Activated CD4-positive, alpha-beta T cell treated with anti-CD3 and anti-CD28 coated beads, Interleukin-2, amount 50 U/mL, for 1 hour (primary cell): Measurements from ENCODE around the gene RNF169.

Experiments
- DNase-seq: peaks from one replicate; pipeline ENCODE4 v3.0.0-alpha.2; 2020

Gene RNF169

GRCh38 chr11:74826901-74827300, 78.3 kb downstream of the RNF169 start:
- DNase-seq: no peak

DNA sequence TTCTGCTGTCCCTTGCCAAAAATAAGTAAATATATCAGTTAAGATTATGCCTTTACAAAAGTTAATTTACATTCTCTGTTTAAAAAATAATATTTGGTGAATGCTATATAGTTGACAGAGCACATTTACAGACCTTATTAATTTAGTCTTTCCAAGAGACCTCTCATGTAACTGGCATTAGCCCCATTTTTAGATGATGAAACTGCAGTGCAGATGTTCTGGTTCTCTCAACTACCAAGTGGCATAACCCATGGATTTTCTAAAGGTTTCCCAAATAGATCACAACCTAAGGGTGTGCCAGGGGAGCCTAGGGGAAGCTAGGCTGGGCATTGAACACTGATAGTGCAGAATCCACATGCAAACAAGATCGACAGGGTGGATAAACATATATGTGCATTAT, 88.5 kb downstream of the RNF169 start:
- DNase-seq: no peak

DNA sequence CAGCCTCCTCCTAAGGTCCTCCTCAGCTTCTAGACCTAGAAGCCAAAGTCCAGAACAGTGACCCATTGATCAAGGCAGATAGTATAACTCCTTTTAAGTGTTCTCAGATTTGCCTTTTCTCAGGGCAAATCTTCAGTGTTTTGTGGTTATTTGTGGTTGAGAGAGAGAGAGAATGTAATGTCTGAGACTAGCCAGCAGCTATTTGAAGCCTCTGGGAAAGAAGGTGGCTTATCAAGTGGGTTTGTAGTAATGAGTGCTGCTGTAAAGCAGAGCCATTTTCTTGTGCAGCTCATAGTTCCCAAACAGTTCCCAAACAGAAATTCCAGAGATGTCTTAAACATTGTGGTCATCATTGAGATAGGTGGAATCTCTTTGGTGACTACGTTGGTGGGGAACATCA, 89.5 kb downstream of the RNF169 start:
- DNase-seq: no peak

DNA sequence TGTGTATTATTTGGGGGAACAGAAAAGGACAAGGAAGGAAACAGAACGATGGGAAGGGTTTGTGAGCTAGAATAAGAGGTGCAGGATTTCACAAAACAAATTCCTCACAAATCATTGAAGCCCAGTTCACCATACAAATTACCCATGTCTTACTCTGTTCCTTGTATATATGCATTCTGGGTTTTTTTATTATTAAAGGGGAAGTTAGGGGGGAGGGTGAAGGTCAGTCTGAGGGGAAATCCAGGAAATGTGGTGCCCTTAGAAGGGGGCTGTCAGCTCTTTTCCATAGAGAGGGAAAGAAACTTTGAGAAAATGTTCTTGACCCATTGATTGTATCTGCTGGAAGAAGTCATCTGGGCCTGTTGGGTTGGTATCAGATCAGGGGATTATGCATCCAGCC, 90.8 kb downstream of the RNF169 start:
- DNase-seq: no peak

DNA sequence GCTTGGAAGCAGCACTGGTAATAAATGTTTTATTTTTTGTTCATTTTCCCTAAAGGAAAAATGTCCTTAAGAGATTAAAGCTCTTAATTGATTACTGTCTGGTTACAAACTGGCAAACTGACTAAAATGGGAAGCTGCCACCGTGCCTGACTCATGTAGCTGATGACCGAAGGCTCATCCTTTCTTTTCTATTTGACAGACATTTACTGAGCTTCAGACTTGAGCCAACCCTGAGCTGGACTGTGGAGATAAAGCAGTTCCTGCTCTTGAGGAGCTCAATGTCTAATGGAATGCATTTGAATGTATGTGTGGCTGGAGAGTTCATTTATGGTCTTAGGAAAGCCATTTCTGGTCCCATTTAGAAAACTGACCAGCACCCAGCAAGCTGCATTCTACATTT, 91.3 kb downstream of the RNF169 start:
- no peak for DNase-seq

DNA sequence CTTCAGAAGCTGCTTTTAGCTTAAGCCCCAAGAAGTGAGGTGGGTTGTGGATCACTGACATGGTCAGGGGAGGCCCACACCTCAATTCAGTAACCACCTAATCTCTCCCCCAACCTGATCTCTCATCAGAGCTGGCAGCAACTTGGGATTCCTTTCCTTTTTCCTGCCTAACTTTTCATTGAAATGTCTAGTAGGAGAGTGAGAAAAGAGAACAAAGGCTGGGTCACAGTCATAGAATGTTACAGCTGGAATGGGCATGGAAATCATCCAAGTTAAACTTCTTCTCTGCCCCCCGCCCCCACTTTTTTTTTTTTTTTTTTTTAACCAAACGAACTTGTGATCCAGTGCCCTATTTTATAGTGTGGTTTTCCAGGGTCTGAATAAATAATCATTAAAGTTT, 91.8 kb downstream of the RNF169 start:
- DNase-seq: no peak

GRCh38 chr11:74842967-74843366, 94.3 kb downstream of the RNF169 start:
- no peak for DNase-seq

GRCh38 chr11:74844072-74844471, 95.4 kb downstream of the RNF169 start:
- DNase-seq: no peak

DNA sequence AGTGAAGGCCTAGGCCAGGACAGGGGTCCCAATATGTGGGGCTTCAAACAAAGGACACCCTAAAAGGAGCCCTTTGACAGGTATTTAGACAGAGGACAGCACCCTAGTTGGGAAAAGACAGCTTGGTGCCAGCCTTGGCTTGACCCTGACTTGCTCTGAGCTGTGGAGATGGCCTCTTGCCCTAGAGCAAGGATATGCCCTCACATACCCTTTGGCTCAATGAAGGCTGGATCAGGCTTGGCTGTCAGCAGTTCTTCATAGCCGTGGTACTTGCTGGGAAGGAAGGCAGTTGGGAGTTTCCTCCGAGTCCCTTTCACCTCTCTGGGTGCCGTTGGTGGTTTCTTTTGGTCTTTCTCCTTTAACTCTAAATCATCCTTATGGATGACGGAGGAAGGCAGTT, 96.2 kb downstream of the RNF169 start:
- DNase-seq: no peak

- DNase-seq: no peak
Observed at GRCh38 chr11:74845978-74846517, 97.4 kb downstream of the RNF169 start.

GRCh38 chr11:74846770-74847169, 98.1 kb downstream of the RNF169 start:
- no peak for DNase-seq

DNA sequence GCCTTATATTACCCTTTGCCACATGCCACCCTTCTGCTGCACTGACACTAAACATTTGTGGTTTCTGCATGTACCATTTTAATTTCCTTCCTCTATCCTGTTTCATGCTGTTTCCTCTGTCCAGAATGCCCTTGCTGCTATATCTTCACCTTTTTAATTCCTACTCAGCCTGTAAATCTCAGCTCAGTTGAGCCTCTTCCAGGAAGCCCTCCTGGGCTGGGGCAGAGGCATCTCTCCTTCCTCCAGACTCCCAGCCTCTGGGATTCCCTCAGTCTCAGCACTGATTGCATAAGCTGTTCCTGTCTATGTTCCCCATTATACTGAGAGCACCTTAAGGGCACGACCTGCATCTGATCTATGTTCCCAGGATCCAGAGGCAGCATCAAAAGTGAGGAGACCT, 98.7 kb downstream of the RNF169 start:
- DNase-seq: no peak

DNA sequence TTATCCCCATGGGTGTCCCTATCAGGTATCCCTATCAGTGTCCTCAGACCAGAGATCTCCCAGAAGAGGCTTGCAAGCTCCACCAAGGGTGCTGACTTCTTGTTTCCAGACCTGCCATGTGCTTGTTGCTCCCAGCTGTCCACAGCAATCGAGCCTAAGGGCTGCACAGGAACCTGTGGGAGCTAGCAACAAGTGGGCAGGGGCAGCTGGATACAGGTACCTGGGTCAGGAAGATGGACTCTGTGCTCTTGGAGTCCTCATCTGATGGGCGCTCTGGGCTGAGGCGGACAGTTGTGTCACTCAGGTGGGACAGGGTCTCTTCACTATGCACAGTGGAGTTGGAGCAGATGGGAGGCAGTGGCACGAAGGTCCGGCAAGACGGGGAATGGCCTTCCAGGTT, 99.2 kb downstream of the RNF169 start:
- no peak for DNase-seq

- no peak for DNase-seq
Observed at GRCh38 chr11:74849525-74850391, 101.1 kb downstream of the RNF169 start.

DNA sequence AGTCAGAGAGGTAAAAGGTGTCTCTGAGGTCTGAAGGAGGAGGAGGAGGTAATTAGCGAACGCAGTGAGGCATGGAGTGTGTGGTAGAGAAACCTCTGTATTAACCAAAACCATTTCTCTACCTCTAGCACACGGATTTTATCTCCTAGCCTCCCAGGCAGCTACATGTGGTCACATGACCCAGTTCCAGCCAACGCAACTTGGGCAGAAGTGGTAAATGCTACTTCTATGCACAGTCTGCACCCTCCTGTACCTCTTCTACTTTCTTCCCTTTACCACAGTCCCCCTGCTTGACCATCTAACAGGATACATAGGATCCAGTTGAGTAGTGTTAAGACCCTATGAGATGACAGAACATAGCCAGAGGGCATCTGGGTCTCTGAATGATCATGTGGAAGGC, 104.6 kb downstream of the RNF169 start:
- no peak for DNase-seq

DNA sequence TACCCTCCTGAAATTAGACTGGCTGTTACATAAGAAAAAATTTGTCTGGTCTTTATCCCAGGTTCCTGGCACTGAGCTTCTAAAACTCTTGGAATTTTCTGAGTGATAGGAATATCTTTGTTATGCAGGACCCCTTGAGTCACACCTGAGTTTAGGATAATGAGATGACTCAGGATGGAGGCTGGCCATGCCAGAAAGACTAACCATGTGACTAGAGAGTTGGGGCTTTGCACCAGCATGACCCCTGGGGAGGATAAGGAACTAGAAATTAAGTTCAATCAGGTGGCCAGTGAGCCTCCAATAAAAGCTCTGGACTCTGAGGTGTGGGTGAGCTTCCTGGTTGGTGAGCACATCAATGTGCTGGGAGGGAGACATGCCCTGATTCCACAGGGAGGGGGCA, 112.1 kb downstream of the RNF169 start:
- DNase-seq: no peak

DNA sequence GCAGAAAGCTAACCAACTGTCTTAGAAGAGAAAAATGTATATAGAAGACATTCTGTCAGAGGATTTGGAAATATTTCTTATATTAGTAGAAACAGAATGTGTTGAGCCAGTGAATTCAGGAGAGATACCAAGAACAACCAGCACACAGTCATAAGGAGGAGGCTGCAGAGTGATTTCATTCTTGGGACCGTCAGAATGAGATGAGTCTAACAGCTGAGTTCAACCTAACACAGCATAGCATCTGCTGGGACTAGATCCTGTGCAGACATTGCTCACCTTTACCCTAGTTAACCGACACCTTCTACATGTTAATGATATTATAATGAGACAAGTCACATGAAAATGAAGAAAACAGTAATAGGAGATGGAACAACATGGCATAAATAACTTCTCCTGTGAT, 114.8 kb downstream of the RNF169 start:
- no peak for DNase-seq

GRCh38 chr11:74866557-74866956, 117.9 kb downstream of the RNF169 start:
- no peak for DNase-seq

GRCh38 chr11:74870485-74870884, 121.8 kb downstream of the RNF169 start:
- no peak for DNase-seq

DNA sequence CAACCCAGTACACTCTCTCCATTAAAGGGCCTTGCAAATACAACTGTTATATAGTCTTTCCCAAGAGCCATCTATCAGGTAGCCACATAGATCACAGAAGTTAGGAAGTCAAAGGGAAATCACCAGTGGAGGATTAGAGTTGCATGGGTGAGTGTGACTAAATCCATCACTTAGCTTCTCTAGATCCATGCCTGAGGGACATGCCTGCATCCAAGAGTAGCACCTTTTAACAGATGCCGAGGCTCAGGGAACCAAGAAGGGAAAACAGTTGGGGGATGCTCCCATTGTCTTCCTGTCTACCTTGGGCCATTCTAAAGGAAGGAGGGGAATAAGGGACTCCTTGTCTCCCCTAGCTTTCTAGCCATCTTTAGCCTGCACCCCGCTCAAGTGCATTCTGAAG, 122.4 kb downstream of the RNF169 start:
- no peak for DNase-seq

GRCh38 chr11:74877132-74877531, 128.5 kb downstream of the RNF169 start:
- DNase-seq: no peak
